Mesendoderm (in vitro differentiated cells): ENCODE results near the gene SLC12A7.

Experiments
- DNase-seq: peaks from one replicate; pipeline ENCODE4 v3.0.0; 2013
- H2AK5ac ChIP-seq: 2 replicates; pipeline ENCODE4 v1.6.1; 2013; ENCODE audit warnings: low read length, inconsistent platforms
- H2BK120ac ChIP-seq: 2 replicates; pipeline ENCODE4 v1.6.1; 2013; ENCODE audit warnings: low read depth, mild to moderate bottlenecking, low read length, moderate library complexity, mixed read lengths
- H2BK15ac ChIP-seq: replicated peaks from 2 replicates; pipeline ENCODE4 v1.6.1; 2013; ENCODE audit warnings: low read depth, mild to moderate bottlenecking, moderate library complexity
- H2BK5ac ChIP-seq: 2 replicates; pipeline ENCODE4 v1.6.1; 2013; ENCODE audit warnings: low read length, inconsistent platforms
- H3K18ac ChIP-seq: 2 replicates; pipeline ENCODE4 v1.6.1; 2013; ENCODE audit warnings: mild to moderate bottlenecking, low read length, mixed read lengths
- H3K23ac ChIP-seq: one replicate; pipeline ENCODE4 v1.6.1; 2013; ENCODE audit warnings: low read length
- H3K27ac ChIP-seq: 2 replicates; pipeline ENCODE4 v1.5.1; 2013; ENCODE audit warnings: low read depth, mild to moderate bottlenecking, inconsistent platforms, low read length, moderate library complexity
- H3K27me3 ChIP-seq: 2 replicates; pipeline ENCODE4 v1.6.1; 2013; ENCODE audit warnings: low read length, control low read depth, mild to moderate bottlenecking, inconsistent platforms; ENCODE audit not compliant: insufficient read depth, poor library complexity
- H3K36me3 ChIP-seq: 2 replicates; pipeline ENCODE4 v1.6.1; 2013; ENCODE audit warnings: low read length, inconsistent platforms; ENCODE audit not compliant: control insufficient read depth, insufficient read depth
- H3K4ac ChIP-seq: one replicate; pipeline ENCODE4 v1.6.1; 2013; ENCODE audit warnings: low read depth, mild to moderate bottlenecking, low read length, moderate library complexity
- H3K4me1 ChIP-seq: 2 replicates; pipeline ENCODE4 v1.6.1; 2013; ENCODE audit warnings: low read depth, low read length, inconsistent platforms; ENCODE audit not compliant: control insufficient read depth
- H3K4me2 ChIP-seq: 2 replicates; pipeline ENCODE4 v1.6.1; 2013; ENCODE audit warnings: low read length
- H3K4me3 ChIP-seq: 2 replicates; pipeline ENCODE4 v1.5.1; 2013; ENCODE audit warnings: mild to moderate bottlenecking, low read length
- H3K56ac ChIP-seq: one replicate; pipeline ENCODE4 v1.6.1; 2013; ENCODE audit warnings: low read length
- H3K79me1 ChIP-seq: 2 replicates; pipeline ENCODE4 v1.6.1; 2013; ENCODE audit warnings: low read length, inconsistent platforms
- H3K79me2 ChIP-seq: 2 replicates; pipeline ENCODE4 v1.6.1; 2013; ENCODE audit warnings: mild to moderate bottlenecking, low read length; ENCODE audit not compliant: control insufficient read depth, insufficient read depth
- H3K9ac ChIP-seq: 2 replicates; pipeline ENCODE4 v1.6.1; 2013; ENCODE audit warnings: low read length, inconsistent platforms
- H4K5ac ChIP-seq: one replicate; pipeline ENCODE4 v1.6.1; 2013; ENCODE audit warnings: low read length
- H4K8ac ChIP-seq: one replicate; pipeline ENCODE4 v1.6.1; 2013; ENCODE audit warnings: low read depth, mild to moderate bottlenecking, control low read depth, low read length, moderate library complexity
- WGBS: extraction: QIAGEN DNeasy Blood & Tissue Kit; methylation state at CpG from one replicate; pipeline ENCODE4 v1.1.7; 2013; ENCODE audit warnings: low lambda C conversion rate, missing lambda C conversion rate; ENCODE audit not compliant: insufficient coverage; ENCODE audit errors: extremely low coverage; 5-methylcytosine and 5-hydroxymethylcytosine counted together

SLC12A7 gene

GRCh38 chr5:1018596-1018995 lies 93.3 kb downstream of the SLC12A7 start:
- no peak overlapping the region for H3K27ac ChIP-seq
- H2BK120ac ChIP-seq: no peak overlapping the region
- no peak overlapping the region for H3K23ac ChIP-seq
- no peak overlapping the region for H2BK5ac ChIP-seq
- H3K18ac ChIP-seq: no peak overlapping the region
- H3K79me1 ChIP-seq: no peaks in the 10 kb centered on the region
- no peak overlapping the region for H4K8ac ChIP-seq
- no peaks in the 10 kb centered on the region for H3K27me3 ChIP-seq
- no peaks in the 10 kb centered on the region for H3K79me2 ChIP-seq
- no peak overlapping the region for H2AK5ac ChIP-seq
- no peak overlapping the region for H3K56ac ChIP-seq
- H3K36me3 ChIP-seq: no peaks in the 10 kb centered on the region
- H3K4me2 ChIP-seq: no peak overlapping the region
- WGBS: no CpG with 5 or more reads among the region's 9 CpGs
- H2BK15ac ChIP-seq: no peak overlapping the region
- no peak overlapping the region for H3K9ac ChIP-seq
- no peaks in the 10 kb centered on the region for H3K4me1 ChIP-seq
- H3K4me3 ChIP-seq: no peak overlapping the region
- H4K5ac ChIP-seq: no peak overlapping the region
- no peak for DNase-seq
- H3K4ac ChIP-seq: no peak overlapping the region

GRCh38 chr5:1017691-1018455 lies 94.0 kb downstream of the SLC12A7 start:
- Histone ChIP-seq H3K4me2 (no peak overlapping the region), H3K4me1 (no peaks in the 10 kb centered on the region), H3K79me1 (no peaks in the 10 kb centered on the region), H3K27me3 (no peaks in the 10 kb centered on the region), H3K56ac (no peak overlapping the region), H3K23ac (no peak overlapping the region), H2BK5ac (no peak overlapping the region), H2AK5ac (no peak overlapping the region), H3K36me3 (no peaks in the 10 kb centered on the region), H2BK15ac (no peak overlapping the region), H2BK120ac (no peak overlapping the region), H3K18ac (no peak overlapping the region), H3K27ac (no peak overlapping the region), H3K4ac (no peak overlapping the region), H3K79me2 (no peaks in the 10 kb centered on the region), H3K4me3 (no peak overlapping the region), H4K8ac (no peak overlapping the region), H3K9ac (no peak overlapping the region), H4K5ac (no peak overlapping the region)
- no CpG with 5 or more reads among the region's 19 CpGs for WGBS
- no peak for DNase-seq

GRCh38 chr5:1017056-1017455 lies 94.8 kb downstream of the SLC12A7 start:
- Histone ChIP-seq H3K18ac (no peak overlapping the region), H3K79me2 (no peaks in the 10 kb centered on the region), H2BK5ac (no peak overlapping the region), H3K4me2 (no peak overlapping the region), H3K4me3 (no peak overlapping the region), H2BK15ac (no peak overlapping the region), H2BK120ac (no peak overlapping the region), H3K4ac (no peak overlapping the region), H3K9ac (no peak overlapping the region), H3K56ac (no peak overlapping the region), H2AK5ac (no peak overlapping the region), H4K8ac (no peak overlapping the region), H3K27ac (no peak overlapping the region), H4K5ac (no peak overlapping the region), H3K23ac (no peak overlapping the region), H3K4me1 (no peaks in the 10 kb centered on the region), H3K27me3 (no peaks in the 10 kb centered on the region), H3K79me1 (no peaks in the 10 kb centered on the region), H3K36me3 (no peaks in the 10 kb centered on the region)
- DNase-seq: no peak
- WGBS: no CpG with 5 or more reads among the region's 12 CpGs

- Histone ChIP-seq H3K4ac (no peak overlapping the region), H3K23ac (no peak overlapping the region), H3K79me2 (no peaks in the 10 kb centered on the region), H3K36me3 (no peaks in the 10 kb centered on the region), H4K5ac (no peak overlapping the region), H2BK120ac (no peak overlapping the region), H2BK15ac (no peak overlapping the region), H3K27me3 (no peaks in the 10 kb centered on the region), H3K4me1 (no peaks in the 10 kb centered on the region), H4K8ac (no peak overlapping the region), H3K56ac (no peak overlapping the region), H3K9ac (no peak overlapping the region), H3K18ac (no peak overlapping the region), H3K4me3 (no peak overlapping the region), H2AK5ac (no peak overlapping the region), H3K27ac (no peak overlapping the region), H3K4me2 (no peak overlapping the region), H2BK5ac (no peak overlapping the region), H3K79me1 (no peaks in the 10 kb centered on the region)
- no CpG with 5 or more reads among the region's 16 CpGs for WGBS
- DNase-seq: no peak
Measured at GRCh38 chr5:1016476-1016875, 95.4 kb downstream of the SLC12A7 start.

GRCh38 chr5:1016036-1016435 lies 95.8 kb downstream of the SLC12A7 start:
- Histone ChIP-seq H2BK15ac (no peak overlapping the region), H3K4me1 (no peaks in the 10 kb centered on the region), H3K27me3 (no peaks in the 10 kb centered on the region), H3K4ac (no peak overlapping the region), H3K18ac (no peak overlapping the region), H2AK5ac (no peak overlapping the region), H3K4me2 (no peak overlapping the region), H3K23ac (no peak overlapping the region), H3K79me1 (no peaks in the 10 kb centered on the region), H4K8ac (no peak overlapping the region), H3K56ac (no peak overlapping the region), H3K9ac (no peak overlapping the region), H3K27ac (no peak overlapping the region), H2BK120ac (no peak overlapping the region), H2BK5ac (no peak overlapping the region), H3K36me3 (no peaks in the 10 kb centered on the region), H3K4me3 (no peak overlapping the region), H3K79me2 (no peaks in the 10 kb centered on the region), H4K5ac (no peak overlapping the region)
- DNase-seq: no peak
- WGBS: no CpG with 5 or more reads among the region's 19 CpGs

GRCh38 chr5:1015507-1015906 lies 96.4 kb downstream of the SLC12A7 start:
- DNase-seq: no peak
- no peak overlapping the region for H3K4me3 ChIP-seq
- no peak overlapping the region for H3K56ac ChIP-seq
- no peaks in the 10 kb centered on the region for H3K79me2 ChIP-seq
- no peaks in the 10 kb centered on the region for H3K4me1 ChIP-seq
- no peak overlapping the region for H3K9ac ChIP-seq
- WGBS: no CpG with 5 or more reads among the region's 10 CpGs
- no peak overlapping the region for H3K27ac ChIP-seq
- H3K4me2 ChIP-seq: no peak overlapping the region
- H3K36me3 ChIP-seq: no peaks in the 10 kb centered on the region
- H2BK5ac ChIP-seq: no peak overlapping the region
- H3K27me3 ChIP-seq: no peaks in the 10 kb centered on the region
- H2BK15ac ChIP-seq: no peak overlapping the region
- no peak overlapping the region for H3K18ac ChIP-seq
- H2AK5ac ChIP-seq: no peak overlapping the region
- no peak overlapping the region for H3K4ac ChIP-seq
- H4K5ac ChIP-seq: no peak overlapping the region
- H2BK120ac ChIP-seq: no peak overlapping the region
- H3K23ac ChIP-seq: no peak overlapping the region
- H4K8ac ChIP-seq: no peak overlapping the region
- no peaks in the 10 kb centered on the region for H3K79me1 ChIP-seq
